SU-DHL-6 (cell line): ENCODE results near the gene RAI2.

Experiments used
- H2AFZ ChIP-seq: fragments of 200-600 bp; sonication (generic); 2 replicates; pipeline ENCODE4 v1.6.1; 2014; ENCODE audit warnings: low read depth, mild to moderate bottlenecking, moderate library complexity, mixed read lengths, antibody characterized with exemption, low read length; ENCODE audit not compliant: severe bottlenecking
- H3F3A ChIP-seq: fragments of 200-600 bp; shearing (Covaris generic); 2 replicates; pipeline ENCODE4 v1.6.0; 2016; ENCODE audit warnings: antibody characterized with exemption, mild to moderate bottlenecking; ENCODE audit not compliant: insufficient read depth
- H3K27ac ChIP-seq: fragments of 200-600 bp; sonication (generic); 2 replicates; pipeline ENCODE4 v1.5.1; 2016; ENCODE audit warnings: low read depth, mild to moderate bottlenecking, low read length, moderate library complexity, mixed read lengths
- H3K27me3 ChIP-seq: fragments of 200-600 bp; sonication (generic), shearing (Covaris generic); 2 replicates; pipeline ENCODE4 v1.6.0; 2014; ENCODE audit warnings: mild to moderate bottlenecking, low read length
- H3K36me3 ChIP-seq: fragments of 200-600 bp; sonication (generic); 2 replicates; pipeline ENCODE4 v1.6.1; 2014; ENCODE audit warnings: mild to moderate bottlenecking, low read length, mixed read lengths
- H3K4me2 ChIP-seq: fragments of 300-600, 200-600 bp; shearing (Covaris generic), sonication (generic); 2 replicates; pipeline ENCODE4 v1.6.0; 2014; ENCODE audit warnings: low read length, low read depth, mild to moderate bottlenecking; ENCODE audit not compliant: poor library complexity, severe bottlenecking
- H3K4me3 ChIP-seq: fragments of 200-600 bp; sonication (generic); 2 replicates; pipeline ENCODE4 v1.5.1; 2014; ENCODE audit warnings: antibody characterized with exemption, low read length, mild to moderate bottlenecking, mixed read lengths; ENCODE audit not compliant: insufficient read depth, poor library complexity, severe bottlenecking
- H3K79me2 ChIP-seq: fragments of 200-600 bp; sonication (generic); 2 replicates; pipeline ENCODE4 v1.6.1; 2014; ENCODE audit warnings: mild to moderate bottlenecking, low read length, moderate library complexity; ENCODE audit not compliant: insufficient read depth
- H3K9ac ChIP-seq: fragments of 200-600 bp; sonication (generic); 2 replicates; pipeline ENCODE4 v1.7.0; 2014; ENCODE audit warnings: mild to moderate bottlenecking, low read length
- H3K9me2 ChIP-seq: fragments of 200-600 bp; sonication (generic); replicated peaks from 2 replicates; pipeline ENCODE4 v1.6.1; 2014; ENCODE audit warnings: low read length; ENCODE audit not compliant: insufficient read depth
- H3K9me3 ChIP-seq: fragments of 200-600 bp; sonication (generic); 2 replicates; pipeline ENCODE4 v1.6.1; 2014; ENCODE audit warnings: low read length, mixed read lengths; ENCODE audit not compliant: insufficient read depth
- H4K20me1 ChIP-seq: fragments of 200-600 bp; sonication (generic); 2 replicates; pipeline ENCODE4 v1.6.1; 2014; ENCODE audit warnings: low read depth, mild to moderate bottlenecking, antibody characterized with exemption, low read length, moderate library complexity, mixed read lengths
- EZH2phosphoT487 ChIP-seq: fragments of 200-600 bp; sonication (generic), shearing (Covaris generic); conservative IDR thresholded peaks from 2 replicates; pipeline ENCODE4 v1.6.1; 2018; ENCODE audit warnings: mild to moderate bottlenecking, antibody characterized with exemption, low read length, moderate library complexity, mixed read lengths
- TF ChIP-seq, protein P1 (sequence below): fragments of 200-600 bp; sonication (generic); IDR thresholded peaks from one replicate; pipeline ENCODE4 v1.5.1; 2017; ENCODE audit warnings: antibody characterized with exemption, mild to moderate bottlenecking, low read length, moderate library complexity; ENCODE audit not compliant: insufficient read depth, poor library complexity, severe bottlenecking

The RAI2 gene

DNA sequence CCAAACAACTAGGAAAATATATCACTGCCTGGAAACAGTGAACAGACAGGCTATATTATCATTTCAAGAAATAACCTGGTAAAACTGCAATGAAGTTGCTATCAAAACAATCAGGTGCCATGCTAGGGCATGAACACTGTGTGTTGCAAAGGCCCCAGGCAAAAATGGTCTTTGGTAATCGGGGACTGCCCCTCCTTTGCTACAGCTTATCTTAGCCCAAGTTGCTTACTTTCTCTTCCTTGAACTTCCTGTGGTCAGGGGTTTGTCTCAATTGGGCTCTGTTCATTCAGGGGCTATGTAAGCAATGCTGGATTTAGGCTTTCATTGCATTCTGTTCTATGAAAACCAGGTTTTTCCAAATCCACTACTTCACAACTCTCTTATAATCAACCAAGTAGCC is 93.4 kb downstream of the RAI2 start:
- no peaks in the 10 kb centered on the region for H3F3A ChIP-seq
- no peaks in the 10 kb centered on the region for H4K20me1 ChIP-seq
- H3K36me3 ChIP-seq, result no peaks in the 10 kb centered on the region
- no peak overlapping the region for H3K9ac ChIP-seq
- no peak overlapping the region for H2AFZ ChIP-seq
- no peaks in the 10 kb centered on the region for H3K79me2 ChIP-seq
- H3K9me3 ChIP-seq, result no peaks in the 10 kb centered on the region
- no peaks in the 10 kb centered on the region for H3K27me3 ChIP-seq
- H3K27ac ChIP-seq, result no peak overlapping the region
- no peak for TF ChIP-seq EZH2phosphoT487
- TF ChIP-seq, protein P1, sequence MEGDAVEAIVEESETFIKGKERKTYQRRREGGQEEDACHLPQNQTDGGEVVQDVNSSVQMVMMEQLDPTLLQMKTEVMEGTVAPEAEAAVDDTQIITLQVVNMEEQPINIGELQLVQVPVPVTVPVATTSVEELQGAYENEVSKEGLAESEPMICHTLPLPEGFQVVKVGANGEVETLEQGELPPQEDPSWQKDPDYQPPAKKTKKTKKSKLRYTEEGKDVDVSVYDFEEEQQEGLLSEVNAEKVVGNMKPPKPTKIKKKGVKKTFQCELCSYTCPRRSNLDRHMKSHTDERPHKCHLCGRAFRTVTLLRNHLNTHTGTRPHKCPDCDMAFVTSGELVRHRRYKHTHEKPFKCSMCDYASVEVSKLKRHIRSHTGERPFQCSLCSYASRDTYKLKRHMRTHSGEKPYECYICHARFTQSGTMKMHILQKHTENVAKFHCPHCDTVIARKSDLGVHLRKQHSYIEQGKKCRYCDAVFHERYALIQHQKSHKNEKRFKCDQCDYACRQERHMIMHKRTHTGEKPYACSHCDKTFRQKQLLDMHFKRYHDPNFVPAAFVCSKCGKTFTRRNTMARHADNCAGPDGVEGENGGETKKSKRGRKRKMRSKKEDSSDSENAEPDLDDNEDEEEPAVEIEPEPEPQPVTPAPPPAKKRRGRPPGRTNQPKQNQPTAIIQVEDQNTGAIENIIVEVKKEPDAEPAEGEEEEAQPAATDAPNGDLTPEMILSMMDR, result no peak
- no peak overlapping the region for H3K4me3 ChIP-seq
- no peak overlapping the region for H3K4me2 ChIP-seq
- no peaks in the 10 kb centered on the region for H3K9me2 ChIP-seq

DNA sequence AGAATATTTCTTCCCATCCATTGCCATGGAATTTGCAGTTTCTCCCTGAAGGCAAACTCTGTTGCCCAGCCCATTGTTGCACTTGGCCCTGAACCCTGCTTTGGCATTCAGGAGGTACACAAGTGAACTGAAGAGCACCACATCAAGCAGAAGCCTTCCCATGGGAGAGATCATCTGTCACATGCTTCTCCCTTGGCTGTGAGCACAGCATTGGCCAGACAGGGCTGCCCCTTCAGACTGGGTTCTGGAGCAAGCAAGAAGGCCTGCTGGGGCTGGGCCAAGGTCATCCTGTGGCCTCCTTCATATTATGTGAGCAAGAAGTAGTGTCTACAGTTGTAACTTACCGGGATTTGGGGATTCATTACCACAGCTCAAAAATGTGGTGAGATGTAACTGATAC is 101.1 kb downstream of the RAI2 start:
- H3K27me3 ChIP-seq, result no peaks in the 10 kb centered on the region
- H3F3A ChIP-seq, result no peaks in the 10 kb centered on the region

DNA sequence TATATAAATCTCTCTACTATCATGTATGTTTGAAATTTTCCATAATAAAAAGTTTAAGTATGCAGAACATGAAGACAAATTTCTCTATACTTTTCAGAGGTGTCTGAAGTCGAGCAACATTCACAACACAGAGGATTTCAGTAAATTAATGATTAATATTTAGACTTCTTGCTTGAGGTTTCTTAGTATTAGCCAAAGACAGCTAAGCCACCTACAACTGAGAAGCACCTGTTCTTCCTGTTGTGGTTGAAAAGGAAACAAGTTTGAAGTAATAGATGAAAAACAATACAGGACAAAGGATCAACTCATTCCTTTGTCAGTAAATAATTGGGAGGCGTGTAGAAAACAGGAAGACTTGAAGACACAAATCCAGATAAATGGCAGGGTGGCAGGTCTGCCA is 102.7 kb downstream of the RAI2 start:
- no peaks in the 10 kb centered on the region for H3F3A ChIP-seq

More for the DNA sequence above, 101.1 kb downstream of the RAI2 start:
- Histone ChIP-seq H2AFZ (no peak overlapping the region), H3K9me3 (no peaks in the 10 kb centered on the region), H3K4me3 (no peak overlapping the region), H3K36me3 (no peaks in the 10 kb centered on the region), H3K79me2 (no peaks in the 10 kb centered on the region), H3K9ac (no peak overlapping the region), H3K9me2 (no peaks in the 10 kb centered on the region), H4K20me1 (no peaks in the 10 kb centered on the region), H3K4me2 (no peak overlapping the region), H3K27ac (no peak overlapping the region)
- TF ChIP-seq EZH2phosphoT487, result no peak
- TF ChIP-seq, protein P1, result no peak

More for the DNA sequence above, 102.7 kb downstream of the RAI2 start:
- TF ChIP-seq EZH2phosphoT487, result no peak
- TF ChIP-seq, protein P1, result no peak
- Histone ChIP-seq H3K4me2 (no peak overlapping the region), H3K9me3 (no peaks in the 10 kb centered on the region), H4K20me1 (no peaks in the 10 kb centered on the region), H3K36me3 (no peaks in the 10 kb centered on the region), H2AFZ (no peak overlapping the region), H3K4me3 (no peak overlapping the region), H3K27ac (no peak overlapping the region), H3K9me2 (no peaks in the 10 kb centered on the region), H3K79me2 (no peaks in the 10 kb centered on the region), H3K27me3 (no peaks in the 10 kb centered on the region), H3K9ac (no peak overlapping the region)
